Lower lobe of right lung (tissue), 2 donors: ENCODE results near the gene MBLAC1. TPM values are rescaled to one million over a fixed set of nuclear protein-coding genes. Genes with fewer than 3 reads are reported as not detected.

Source experiments
- ATAC-seq, 2 donors: fragments of 200-7000 bp; cut with Tn5 transposase; one replicate each; pipeline ENCODE4 v1.9.1; 2020 to 2022; ENCODE audit warnings: mild to moderate bottlenecking in 2 of 2, moderate library complexity in 2 of 2
- DNase-seq: peaks from one replicate; pipeline ENCODE4 v3.0.0-alpha.2; 2020
- H3K27ac ChIP-seq: fragments of 200-600 bp; one replicate; pipeline ENCODE4 v1.8.0; 2022
- H3K27me3 ChIP-seq: fragments of 200-600 bp; one replicate; pipeline ENCODE4 v1.8.0; 2022; ENCODE audit warnings: low read depth
- H3K36me3 ChIP-seq: fragments of 200-600 bp; one replicate; pipeline ENCODE4 v1.8.0; 2022; ENCODE audit warnings: mild to moderate bottlenecking
- H3K4me1 ChIP-seq: fragments of 200-600 bp; one replicate; pipeline ENCODE4 v1.8.0; 2022
- H3K4me3 ChIP-seq: fragments of 200-600 bp; one replicate; pipeline ENCODE4 v1.8.0; 2022; ENCODE audit warnings: mild to moderate bottlenecking
- H3K9me3 ChIP-seq: fragments of 200-600 bp; one replicate; pipeline ENCODE4 v1.8.0; 2022
- intact Hi-C: fragments of 100-400 bp; cut with DNase I; formaldehyde crosslinking; loops from one replicate; pipeline ENCODE4 v1.11.0; 2022
- microRNA-seq: library from miRNA; unstranded; fragments of <30 nt; microRNA quantifications from one replicate; pipeline ENCODE4 v1.2.0, GENCODE V29; 2020; ENCODE audit warnings: borderline number of aligned reads
- total RNA-seq: library from RNA; stranded (reverse); fragmentation: NEBNext Ultra II Directional; extraction: Animal tissue kit (Norgen Biotek cat#: 25700); gene quantifications from one replicate; pipeline ENCODE4 v1.2.1, GENCODE V29; 2021
- TF ChIP-seq, protein P1 (sequence below): fragments of 200-600 bp; IDR thresholded peaks from one replicate; pipeline ENCODE4 v1.8.0; 2022; ENCODE audit warnings: antibody characterized with exemption, mild to moderate bottlenecking
- donor health status: DM: no; HTN: yes; CAD: no; lungs with severe emphysema.

MBLAC1 gene
- total RNA-seq, 1 donor from 2014 or later, result 2.7 TPM

- no peak for DNase-seq
- TF ChIP-seq, protein P1, sequence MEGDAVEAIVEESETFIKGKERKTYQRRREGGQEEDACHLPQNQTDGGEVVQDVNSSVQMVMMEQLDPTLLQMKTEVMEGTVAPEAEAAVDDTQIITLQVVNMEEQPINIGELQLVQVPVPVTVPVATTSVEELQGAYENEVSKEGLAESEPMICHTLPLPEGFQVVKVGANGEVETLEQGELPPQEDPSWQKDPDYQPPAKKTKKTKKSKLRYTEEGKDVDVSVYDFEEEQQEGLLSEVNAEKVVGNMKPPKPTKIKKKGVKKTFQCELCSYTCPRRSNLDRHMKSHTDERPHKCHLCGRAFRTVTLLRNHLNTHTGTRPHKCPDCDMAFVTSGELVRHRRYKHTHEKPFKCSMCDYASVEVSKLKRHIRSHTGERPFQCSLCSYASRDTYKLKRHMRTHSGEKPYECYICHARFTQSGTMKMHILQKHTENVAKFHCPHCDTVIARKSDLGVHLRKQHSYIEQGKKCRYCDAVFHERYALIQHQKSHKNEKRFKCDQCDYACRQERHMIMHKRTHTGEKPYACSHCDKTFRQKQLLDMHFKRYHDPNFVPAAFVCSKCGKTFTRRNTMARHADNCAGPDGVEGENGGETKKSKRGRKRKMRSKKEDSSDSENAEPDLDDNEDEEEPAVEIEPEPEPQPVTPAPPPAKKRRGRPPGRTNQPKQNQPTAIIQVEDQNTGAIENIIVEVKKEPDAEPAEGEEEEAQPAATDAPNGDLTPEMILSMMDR, result no peak
- H3K36me3 ChIP-seq, result no peaks in the 10 kb centered on the region
- H3K27me3 ChIP-seq, result peaks cover 9% of the 10 kb centered on the region
- peaks cover 15% of the 10 kb centered on the region for H3K4me1 ChIP-seq
- no peak for ATAC-seq
- H3K4me3 ChIP-seq, result peak overlapping the region; percentile 55
- H3K27ac ChIP-seq, result no peak overlapping the region
- intact Hi-C loops, result no loop called here
- H3K9me3 ChIP-seq, result no peaks in the 10 kb centered on the region
Observed at GRCh38 chr7:100176096-100177044, 49.6 kb downstream of the MBLAC1 start.

- Histone ChIP-seq H3K4me3 (peak within 1 kb of the TSS; percentile 55), H3K27ac (no peak within 1 kb of the TSS), H3K9me3 (no peaks in the 10 kb centered on the region), H3K4me1 (peaks cover 10% of the 10 kb centered on the region), H3K36me3 (no peaks in the 10 kb centered on the region), H3K27me3 (no peaks in the 10 kb centered on the region)
- ATAC-seq, result peak; percentile 98
- intact Hi-C loops, result no loop called here
- DNase-seq, result peak; percentile 97
- TF ChIP-seq, protein P1, result no peak
Observed at GRCh38 chr7:100177045-100178001, 50.6 kb downstream of the MBLAC1 start, which contains the start of the genes GPC2 and STAG3. GPC2 (minus strand) TSS chr7:100177381; CDS start chr7:100177199, 182 bp downstream. STAG3 (plus strand) TSS chr7:100177918; CDS start chr7:100180557, 2,639 bp downstream.

Small RNA genes lying within 50 kb of the gene (microRNA-seq; reads per million reads assigned to microRNA genes)
- gene MIR106B, result 1,086 reads per million, percentile 81 among the genes with 10 or more reads in this experiment
- 397 reads per million, percentile 72 among the genes with 10 or more reads in this experiment for gene MIR25
- gene MIR4658, result not detected
- gene MIR93, result 1,895 reads per million, percentile 83 among the genes with 10 or more reads in this experiment

Other genes with a start within 250 kb of the MBLAC1 start
- gene OR2AE1, start 249.9 kb upstream of the MBLAC1 start, total RNA-seq, result 0.71 TPM
- gene TRIM4, start 207.4 kb upstream of the MBLAC1 start, total RNA-seq, result 39.0 TPM
- not detected for gene GJC3, start 197.3 kb upstream of the MBLAC1 start, total RNA-seq
- 31.8 TPM for gene AZGP1, start 150.9 kb upstream of the MBLAC1 start, total RNA-seq
- gene ZKSCAN1, start 111.4 kb upstream of the MBLAC1 start, total RNA-seq, result 59.6 TPM
- 8.4 TPM for gene ZSCAN21, start 77.2 kb upstream of the MBLAC1 start, total RNA-seq
- gene ZNF3, start 45.2 kb upstream of the MBLAC1 start, total RNA-seq, result 23.0 TPM
- 70.6 TPM for gene COPS6, start 38.0 kb upstream of the MBLAC1 start, total RNA-seq
- 48.0 TPM for gene MCM7, start 25.6 kb upstream of the MBLAC1 start, total RNA-seq
- gene AP4M1, start 25.3 kb upstream of the MBLAC1 start, total RNA-seq, result 16.5 TPM
- gene TAF6, start 7.6 kb upstream of the MBLAC1 start, total RNA-seq, result 39.4 TPM
- 10.5 TPM for gene CNPY4, start 7.3 kb upstream of the MBLAC1 start, total RNA-seq
- 131 TPM for gene LAMTOR4, start 22.0 kb downstream of the MBLAC1 start, total RNA-seq
- 24.3 TPM for gene TRAPPC14, start 31.8 kb downstream of the MBLAC1 start, total RNA-seq
- 5.3 TPM for gene GAL3ST4, start 41.6 kb downstream of the MBLAC1 start, total RNA-seq
- 0.77 TPM for gene GPC2, start 50.4 kb downstream of the MBLAC1 start, total RNA-seq
- gene STAG3, start 51.0 kb downstream of the MBLAC1 start, total RNA-seq, result 4.1 TPM
- not detected for gene PVRIG, start 93.0 kb downstream of the MBLAC1 start, total RNA-seq
- not detected for gene SPDYE3, start 180.7 kb downstream of the MBLAC1 start, total RNA-seq
- gene PILRB, start 231.2 kb downstream of the MBLAC1 start, total RNA-seq, result 35.9 TPM
- gene PILRA, start 246.5 kb downstream of the MBLAC1 start, total RNA-seq, result 48.7 TPM